ENCODE data around the gene RHOU.

DNA sequence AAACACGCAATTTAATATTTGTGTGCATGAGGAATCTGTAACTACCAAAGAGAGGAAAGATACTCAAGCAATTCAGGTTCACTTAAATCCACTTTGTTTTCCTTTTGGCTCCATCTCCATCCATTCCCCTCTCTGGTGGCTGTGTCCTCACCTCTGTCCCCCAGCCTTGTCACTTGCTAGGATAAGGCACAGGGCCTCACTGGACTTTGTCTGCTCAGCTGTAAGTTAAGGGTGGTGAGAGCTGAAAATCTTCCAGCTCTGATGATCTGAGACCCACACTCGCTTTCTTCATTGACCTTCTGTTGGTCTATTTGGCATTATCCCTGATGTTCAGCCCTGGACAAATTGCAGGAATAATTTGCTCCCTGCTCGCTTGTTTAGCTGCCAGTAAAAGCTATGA, 56.5 kb downstream of the RHOU start:
- TF ChIP-seq, protein P1, sequence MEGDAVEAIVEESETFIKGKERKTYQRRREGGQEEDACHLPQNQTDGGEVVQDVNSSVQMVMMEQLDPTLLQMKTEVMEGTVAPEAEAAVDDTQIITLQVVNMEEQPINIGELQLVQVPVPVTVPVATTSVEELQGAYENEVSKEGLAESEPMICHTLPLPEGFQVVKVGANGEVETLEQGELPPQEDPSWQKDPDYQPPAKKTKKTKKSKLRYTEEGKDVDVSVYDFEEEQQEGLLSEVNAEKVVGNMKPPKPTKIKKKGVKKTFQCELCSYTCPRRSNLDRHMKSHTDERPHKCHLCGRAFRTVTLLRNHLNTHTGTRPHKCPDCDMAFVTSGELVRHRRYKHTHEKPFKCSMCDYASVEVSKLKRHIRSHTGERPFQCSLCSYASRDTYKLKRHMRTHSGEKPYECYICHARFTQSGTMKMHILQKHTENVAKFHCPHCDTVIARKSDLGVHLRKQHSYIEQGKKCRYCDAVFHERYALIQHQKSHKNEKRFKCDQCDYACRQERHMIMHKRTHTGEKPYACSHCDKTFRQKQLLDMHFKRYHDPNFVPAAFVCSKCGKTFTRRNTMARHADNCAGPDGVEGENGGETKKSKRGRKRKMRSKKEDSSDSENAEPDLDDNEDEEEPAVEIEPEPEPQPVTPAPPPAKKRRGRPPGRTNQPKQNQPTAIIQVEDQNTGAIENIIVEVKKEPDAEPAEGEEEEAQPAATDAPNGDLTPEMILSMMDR (CRISPR knock-in tag; IDR thresholded peaks at IDR 0.05), result no peak
- no peak for TF ChIP-seq POLR2A (IDR thresholded peaks at IDR 0.05; ENCODE audit: insufficient read depth in 1 of 2, low read depth in 2 of 2, low read length in 2 of 2)
- TF ChIP-seq KLF13 (CRISPR knock-in tag; IDR thresholded peaks at IDR 0.05), result no peak
- TF ChIP-seq ZNF329 (CRISPR knock-in tag; IDR thresholded peaks at IDR 0.05; ENCODE audit: low read depth), result no peak
- no peak for TF ChIP-seq MAFK (conservative IDR thresholded peaks at IDR 0.05 in 1 of 2, IDR thresholded peaks at IDR 0.05 in 1 of 2; ENCODE audit: low read length in 2 of 2)
- TF ChIP-seq, protein P2, sequence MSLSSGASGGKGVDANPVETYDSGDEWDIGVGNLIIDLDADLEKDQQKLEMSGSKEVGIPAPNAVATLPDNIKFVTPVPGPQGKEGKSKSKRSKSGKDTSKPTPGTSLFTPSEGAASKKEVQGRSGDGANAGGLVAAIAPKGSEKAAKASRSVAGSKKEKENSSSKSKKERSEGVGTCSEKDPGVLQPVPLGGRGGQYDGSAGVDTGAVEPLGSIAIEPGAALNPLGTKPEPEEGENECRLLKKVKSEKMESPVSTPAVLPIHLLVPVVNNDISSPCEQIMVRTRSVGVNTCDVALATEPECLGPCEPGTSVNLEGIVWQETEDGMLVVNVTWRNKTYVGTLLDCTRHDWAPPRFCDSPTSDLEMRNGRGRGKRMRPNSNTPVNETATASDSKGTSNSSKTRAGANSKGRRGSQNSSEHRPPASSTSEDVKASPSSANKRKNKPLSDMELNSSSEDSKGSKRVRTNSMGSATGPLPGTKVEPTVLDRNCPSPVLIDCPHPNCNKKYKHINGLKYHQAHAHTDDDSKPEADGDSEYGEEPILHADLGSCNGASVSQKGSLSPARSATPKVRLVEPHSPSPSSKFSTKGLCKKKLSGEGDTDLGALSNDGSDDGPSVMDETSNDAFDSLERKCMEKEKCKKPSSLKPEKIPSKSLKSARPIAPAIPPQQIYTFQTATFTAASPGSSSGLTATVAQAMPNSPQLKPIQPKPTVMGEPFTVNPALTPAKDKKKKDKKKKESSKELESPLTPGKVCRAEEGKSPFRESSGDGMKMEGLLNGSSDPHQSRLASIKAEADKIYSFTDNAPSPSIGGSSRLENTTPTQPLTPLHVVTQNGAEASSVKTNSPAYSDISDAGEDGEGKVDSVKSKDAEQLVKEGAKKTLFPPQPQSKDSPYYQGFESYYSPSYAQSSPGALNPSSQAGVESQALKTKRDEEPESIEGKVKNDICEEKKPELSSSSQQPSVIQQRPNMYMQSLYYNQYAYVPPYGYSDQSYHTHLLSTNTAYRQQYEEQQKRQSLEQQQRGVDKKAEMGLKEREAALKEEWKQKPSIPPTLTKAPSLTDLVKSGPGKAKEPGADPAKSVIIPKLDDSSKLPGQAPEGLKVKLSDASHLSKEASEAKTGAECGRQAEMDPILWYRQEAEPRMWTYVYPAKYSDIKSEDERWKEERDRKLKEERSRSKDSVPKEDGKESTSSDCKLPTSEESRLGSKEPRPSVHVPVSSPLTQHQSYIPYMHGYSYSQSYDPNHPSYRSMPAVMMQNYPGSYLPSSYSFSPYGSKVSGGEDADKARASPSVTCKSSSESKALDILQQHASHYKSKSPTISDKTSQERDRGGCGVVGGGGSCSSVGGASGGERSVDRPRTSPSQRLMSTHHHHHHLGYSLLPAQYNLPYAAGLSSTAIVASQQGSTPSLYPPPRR (CRISPR knock-in tag; IDR thresholded peaks at IDR 0.05; ENCODE audit: borderline replicate concordance), result no peak
- TF ChIP-seq ZNF558 (CRISPR knock-in tag; IDR thresholded peaks at IDR 0.05; ENCODE audit: borderline replicate concordance), result no peak
- TF ChIP-seq, protein P3, sequence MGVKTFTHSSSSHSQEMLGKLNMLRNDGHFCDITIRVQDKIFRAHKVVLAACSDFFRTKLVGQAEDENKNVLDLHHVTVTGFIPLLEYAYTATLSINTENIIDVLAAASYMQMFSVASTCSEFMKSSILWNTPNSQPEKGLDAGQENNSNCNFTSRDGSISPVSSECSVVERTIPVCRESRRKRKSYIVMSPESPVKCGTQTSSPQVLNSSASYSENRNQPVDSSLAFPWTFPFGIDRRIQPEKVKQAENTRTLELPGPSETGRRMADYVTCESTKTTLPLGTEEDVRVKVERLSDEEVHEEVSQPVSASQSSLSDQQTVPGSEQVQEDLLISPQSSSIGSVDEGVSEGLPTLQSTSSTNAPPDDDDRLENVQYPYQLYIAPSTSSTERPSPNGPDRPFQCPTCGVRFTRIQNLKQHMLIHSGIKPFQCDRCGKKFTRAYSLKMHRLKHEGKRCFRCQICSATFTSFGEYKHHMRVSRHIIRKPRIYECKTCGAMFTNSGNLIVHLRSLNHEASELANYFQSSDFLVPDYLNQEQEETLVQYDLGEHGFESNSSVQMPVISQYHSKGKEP (CRISPR knock-in tag; IDR thresholded peaks at IDR 0.05), result no peak
- TF ChIP-seq TP53 (CRISPR knock-in tag; conservative IDR thresholded peaks at IDR 0.05), result no peak
- TF ChIP-seq, protein P4, sequence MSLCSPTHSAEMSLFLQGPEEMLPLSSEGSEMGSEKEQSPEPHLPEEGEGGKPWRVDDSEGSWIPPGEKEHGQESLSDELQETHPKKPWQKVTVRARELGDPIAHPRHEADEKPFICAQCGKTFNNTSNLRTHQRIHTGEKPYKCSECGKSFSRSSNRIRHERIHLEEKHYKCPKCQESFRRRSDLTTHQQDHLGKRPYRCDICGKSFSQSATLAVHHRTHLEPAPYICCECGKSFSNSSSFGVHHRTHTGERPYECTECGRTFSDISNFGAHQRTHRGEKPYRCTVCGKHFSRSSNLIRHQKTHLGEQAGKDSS (CRISPR knock-in tag; IDR thresholded peaks at IDR 0.05; ENCODE audit: borderline replicate concordance, low read depth), result no peak
- no peak for TF ChIP-seq POLR2AphosphoS5 (IDR thresholded peaks at IDR 0.05; ENCODE audit: low read depth, low read length)
- TF ChIP-seq, protein P5, sequence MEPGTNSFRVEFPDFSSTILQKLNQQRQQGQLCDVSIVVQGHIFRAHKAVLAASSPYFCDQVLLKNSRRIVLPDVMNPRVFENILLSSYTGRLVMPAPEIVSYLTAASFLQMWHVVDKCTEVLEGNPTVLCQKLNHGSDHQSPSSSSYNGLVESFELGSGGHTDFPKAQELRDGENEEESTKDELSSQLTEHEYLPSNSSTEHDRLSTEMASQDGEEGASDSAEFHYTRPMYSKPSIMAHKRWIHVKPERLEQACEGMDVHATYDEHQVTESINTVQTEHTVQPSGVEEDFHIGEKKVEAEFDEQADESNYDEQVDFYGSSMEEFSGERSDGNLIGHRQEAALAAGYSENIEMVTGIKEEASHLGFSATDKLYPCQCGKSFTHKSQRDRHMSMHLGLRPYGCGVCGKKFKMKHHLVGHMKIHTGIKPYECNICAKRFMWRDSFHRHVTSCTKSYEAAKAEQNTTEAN (CRISPR knock-in tag; conservative IDR thresholded peaks at IDR 0.05), result no peak
- TF ChIP-seq, protein P6, sequence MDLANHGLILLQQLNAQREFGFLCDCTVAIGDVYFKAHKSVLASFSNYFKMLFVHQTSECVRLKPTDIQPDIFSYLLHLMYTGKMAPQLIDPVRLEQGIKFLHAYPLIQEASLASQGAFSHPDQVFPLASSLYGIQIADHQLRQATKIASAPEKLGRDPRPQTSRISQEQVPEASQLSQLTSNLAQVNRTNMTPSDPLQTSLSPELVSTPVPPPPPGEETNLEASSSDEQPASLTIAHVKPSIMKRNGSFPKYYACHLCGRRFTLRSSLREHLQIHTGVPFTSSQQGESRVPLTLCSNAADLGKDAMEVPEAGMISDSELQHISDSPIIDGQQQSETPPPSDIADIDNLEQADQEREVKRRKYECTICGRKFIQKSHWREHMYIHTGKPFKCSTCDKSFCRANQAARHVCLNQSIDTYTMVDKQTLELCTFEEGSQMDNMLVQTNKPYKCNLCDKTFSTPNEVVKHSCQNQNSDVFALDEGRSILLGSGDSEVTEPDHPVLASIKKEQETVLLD (CRISPR knock-in tag; IDR thresholded peaks at IDR 0.05; ENCODE audit: low read depth), result no peak

Data from HepG2 (cell line).